ENCODE results near the gene SH2B3.
A peak's percentile ranks its signal among the peaks of the same experiment; 100 is the strongest.

SH2B3 gene

GRCh38 chr12:111443586-111443985, 37.9 kb downstream of the SH2B3 start:
- peak in 1 of 3 experiments; percentile 48 for DNase-seq (ENCODE audit: low read depth in 3 of 3)

GRCh38 chr12:111444314-111444924, 38.7 kb downstream of the SH2B3 start:
- DNase-seq (ENCODE audit: low read depth in 3 of 3): no peak

GRCh38 chr12:111444925-111445725, 39.4 kb downstream of the SH2B3 start:
- DNase-seq (ENCODE audit: low read depth in 3 of 3): peak; percentile 67 to 87 (median 70)

GRCh38 chr12:111445726-111446581, 40.2 kb downstream of the SH2B3 start:
- DNase-seq (ENCODE audit: low read depth in 3 of 3): no peak

GRCh38 chr12:111446631-111447570, 41.2 kb downstream of the SH2B3 start:
- DNase-seq (ENCODE audit: low read depth in 3 of 3): no peak

- no peak for DNase-seq (ENCODE audit: low read depth in 3 of 3)
Observed at GRCh38 chr12:111447571-111448265, 42.0 kb downstream of the SH2B3 start.

- no peak for DNase-seq (ENCODE audit: low read depth in 3 of 3)
Observed at GRCh38 chr12:111448266-111448830, 42.6 kb downstream of the SH2B3 start.

GRCh38 chr12:111448846-111449790, 43.4 kb downstream of the SH2B3 start:
- DNase-seq (ENCODE audit: low read depth in 3 of 3): no peak

GRCh38 chr12:111450676-111451075, 45.0 kb downstream of the SH2B3 start:
- DNase-seq (ENCODE audit: low read depth in 3 of 3): no peak

- no peak for DNase-seq (ENCODE audit: low read depth in 3 of 3)
Observed at GRCh38 chr12:111451232-111451631, 45.5 kb downstream of the SH2B3 start.

- DNase-seq (ENCODE audit: low read depth in 3 of 3): no peak
Observed at GRCh38 chr12:111451649-111452129, 46.0 kb downstream of the SH2B3 start.

- DNase-seq (ENCODE audit: low read depth in 3 of 3): no peak
Observed at GRCh38 chr12:111453071-111453989, 47.6 kb downstream of the SH2B3 start.

GRCh38 chr12:111454311-111454710, 48.6 kb downstream of the SH2B3 start:
- no peak for DNase-seq (ENCODE audit: low read depth in 3 of 3)

- no peak for DNase-seq (ENCODE audit: low read depth in 3 of 3)
Observed at GRCh38 chr12:111454716-111455447, 49.2 kb downstream of the SH2B3 start.

- DNase-seq (ENCODE audit: low read depth in 3 of 3): no peak
Observed at GRCh38 chr12:111455448-111456320, 50.0 kb downstream of the SH2B3 start.

GRCh38 chr12:111457071-111457470, 51.3 kb downstream of the SH2B3 start:
- DNase-seq (ENCODE audit: low read depth in 3 of 3): no peak

All from stimulated activated CD4-positive, alpha-beta T cell treated with anti-CD3 and anti-CD28 coated beads, TNF-alpha, amount 100 ng/mL, for 24 hours (primary cell).